SK-N-SH treated with all-trans-retinoic acid at 6 μM for 48 hours (cell line): ENCODE measurements around the gene CIC.

ENCODE experiments used
- ATAC-seq: fragments of 200-7000 bp; cut with Tn5 transposase; 3 replicates; pipeline ENCODE4 v1.9.1; 2020; ENCODE audit warnings: mild to moderate bottlenecking, moderate library complexity
- ARNTL ChIP-seq: fragments of 450-650 bp; formaldehyde crosslinking; IDR thresholded peaks from 2 replicates; pipeline ENCODE4 v1.5.0; 2020; ENCODE audit warnings: low read depth, mild to moderate bottlenecking, moderate library complexity, borderline replicate concordance
- ESRRG ChIP-seq: fragments of 250-450 bp; sonication (Bioruptor Pico); IDR thresholded peaks from 2 replicates; pipeline ENCODE4 v1.6.1; 2021; ENCODE audit warnings: mild to moderate bottlenecking
- GLIS3 ChIP-seq: fragments of 250-450 bp; sonication (Bioruptor Pico); IDR thresholded peaks from 2 replicates; pipeline ENCODE4 v1.5.0; 2020; ENCODE audit warnings: mild to moderate bottlenecking, moderate library complexity
- ISL1 ChIP-seq: fragments of 250-450 bp; sonication (Bioruptor Pico); IDR thresholded peaks from 2 replicates; pipeline ENCODE4 v2.1.2; 2022; ENCODE audit warnings: mild to moderate bottlenecking, moderate library complexity
- OSR1 ChIP-seq: fragments of 250-450 bp; sonication (Bioruptor Pico); IDR thresholded peaks from 2 replicates; pipeline ENCODE4 v1.8.0; 2022; ENCODE audit warnings: moderate library complexity, mild to moderate bottlenecking, inconsistent platforms
- PPARA ChIP-seq: fragments of 250-450 bp; sonication (Bioruptor Pico); IDR thresholded peaks from 2 replicates; pipeline ENCODE4 v1.5.0; 2020; ENCODE audit warnings: mild to moderate bottlenecking, borderline replicate concordance
- RARB ChIP-seq: fragments of 250-450 bp; sonication (Bioruptor Pico); IDR thresholded peaks from 2 replicates; pipeline ENCODE4 v1.8.0; 2021; ENCODE audit warnings: mild to moderate bottlenecking, moderate library complexity
- SNAI2 ChIP-seq: fragments of 250-450 bp; sonication (Bioruptor Pico); IDR thresholded peaks from 2 replicates; pipeline ENCODE4 v1.5.0; 2020; ENCODE audit warnings: mild to moderate bottlenecking, moderate library complexity
- TCF4 ChIP-seq: fragments of 250-450 bp; sonication (Bioruptor Pico); IDR thresholded peaks from 2 replicates; pipeline ENCODE4 v1.8.0; 2021; ENCODE audit warnings: mild to moderate bottlenecking, moderate library complexity, borderline replicate concordance
- ZFP3 ChIP-seq: fragments of 250-450 bp; sonication (Bioruptor Pico); IDR thresholded peaks from 2 replicates; pipeline ENCODE4 v1.5.0; 2020; ENCODE audit warnings: mild to moderate bottlenecking, moderate library complexity
- ZFP30 ChIP-seq: fragments of 450-650 bp; formaldehyde crosslinking; IDR thresholded peaks from 2 replicates; pipeline ENCODE4 v1.5.0; 2022; ENCODE audit warnings: mild to moderate bottlenecking, moderate library complexity
- ZNF565 ChIP-seq: fragments of 450-650 bp; formaldehyde crosslinking; conservative IDR thresholded peaks from 2 replicates; pipeline ENCODE4 v1.5.0; 2020; ENCODE audit warnings: low read depth, mild to moderate bottlenecking, moderate library complexity
- ZNF70 ChIP-seq: fragments of 450-650 bp; formaldehyde crosslinking; IDR thresholded peaks from 2 replicates; pipeline ENCODE4 v1.5.0; 2020; ENCODE audit warnings: mild to moderate bottlenecking, moderate library complexity
- ZNF8 ChIP-seq: fragments of 450-650 bp; formaldehyde crosslinking; IDR thresholded peaks from 2 replicates; pipeline ENCODE4 v1.5.0; 2020; ENCODE audit warnings: mild to moderate bottlenecking, moderate library complexity
- TF ChIP-seq, protein P1 (sequence below): fragments of 250-450 bp; sonication (Bioruptor Pico); IDR thresholded peaks from 2 replicates; pipeline ENCODE4 v1.8.0; 2021; ENCODE audit warnings: low read depth, mild to moderate bottlenecking, moderate library complexity, borderline replicate concordance
- TF ChIP-seq, protein P2 (sequence below): fragments of 250-450 bp; sonication (Bioruptor Pico); IDR thresholded peaks from 2 replicates; pipeline ENCODE4 v1.5.1; 2021; ENCODE audit warnings: mild to moderate bottlenecking, moderate library complexity
- TF ChIP-seq, protein P3 (sequence below): fragments of 250-450 bp; sonication (Bioruptor Pico); IDR thresholded peaks from 2 replicates; pipeline ENCODE4 v1.8.0; 2020; ENCODE audit warnings: mild to moderate bottlenecking, moderate library complexity, borderline replicate concordance
- TF ChIP-seq, protein P4 (sequence below): fragments of 250-450 bp; sonication (Bioruptor Pico); IDR thresholded peaks from 2 replicates; pipeline ENCODE4 v1.5.1; 2020; ENCODE audit warnings: low read depth, mild to moderate bottlenecking, moderate library complexity
- TF ChIP-seq, protein P5 (sequence below): fragments of 250-450 bp; sonication (Bioruptor Pico); IDR thresholded peaks from 2 replicates; pipeline ENCODE4 v1.5.0; 2020; ENCODE audit warnings: mild to moderate bottlenecking, moderate library complexity

The CIC gene

DNA sequence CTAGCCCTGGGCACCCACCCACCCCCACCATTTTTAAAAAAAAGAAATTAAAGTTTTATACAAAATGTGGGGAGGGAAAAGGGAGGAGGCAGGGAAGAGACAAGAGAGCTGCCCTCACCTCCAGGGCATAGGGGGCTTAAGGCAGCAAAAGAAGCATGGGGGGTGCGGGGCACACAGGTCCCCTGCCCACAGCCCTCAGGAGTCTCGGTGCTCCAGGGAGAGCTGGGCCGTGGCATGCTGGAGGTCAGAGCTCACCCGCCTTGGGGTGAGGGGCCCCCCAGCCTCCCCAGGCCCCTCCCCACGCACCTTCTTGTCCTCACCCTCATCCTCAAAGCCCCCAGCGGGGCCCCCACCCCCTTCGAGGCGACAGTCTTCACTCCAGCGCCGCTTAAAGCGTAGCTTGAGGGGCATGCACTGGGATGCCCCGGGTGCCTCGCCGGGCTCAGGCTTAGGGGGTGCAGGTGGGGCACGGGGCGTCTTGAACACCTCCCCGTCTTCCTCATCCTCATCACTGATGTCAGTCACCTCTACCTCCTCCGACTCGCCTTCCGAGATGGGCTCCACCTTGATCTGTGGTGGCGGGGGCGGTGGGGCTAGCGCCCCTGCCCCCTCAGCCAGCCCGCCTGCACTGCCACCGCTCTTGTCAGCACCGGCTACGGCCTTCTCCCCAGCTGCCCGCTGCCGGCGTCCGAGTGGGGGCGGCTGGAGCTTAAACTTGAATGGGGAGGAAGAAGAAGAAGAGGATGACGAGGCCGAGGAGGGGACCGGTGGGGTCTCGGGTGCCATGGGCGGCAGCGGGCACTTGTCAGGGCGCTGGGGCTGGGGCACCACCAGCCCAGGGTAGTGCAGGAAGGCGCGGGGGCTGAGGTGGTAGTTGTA is 20.5 kb upstream of the CIC start:
- no peak for ATAC-seq

DNA sequence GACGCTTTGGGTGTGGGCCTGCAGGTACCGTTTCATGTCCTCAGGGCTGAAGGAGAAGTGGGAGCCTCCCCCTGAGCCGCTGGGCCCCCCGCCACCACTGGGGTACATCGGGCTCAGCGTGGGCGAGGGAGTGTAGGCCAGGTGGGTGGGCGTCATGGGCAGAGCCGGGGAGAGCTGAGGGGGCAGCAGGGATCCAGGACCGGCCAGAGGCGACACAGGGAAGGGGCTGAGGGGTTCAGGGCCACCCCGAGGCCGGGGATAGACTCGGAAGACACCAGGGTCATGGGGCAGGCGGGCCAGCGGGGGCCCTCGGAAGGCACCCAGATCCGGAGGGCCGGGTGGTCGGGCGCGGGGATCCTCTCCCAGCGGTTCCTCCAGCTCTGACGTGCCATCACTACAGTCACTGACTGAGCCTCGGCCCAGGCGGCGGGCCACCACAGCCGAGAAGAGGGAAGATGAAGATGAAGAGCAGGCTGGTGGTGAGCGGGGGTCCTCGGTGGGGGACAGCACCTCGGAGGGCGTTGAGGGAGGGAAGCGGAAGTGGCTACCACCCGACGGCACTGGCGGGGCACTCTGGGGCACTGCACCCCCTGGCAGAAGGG is 19.8 kb upstream of the CIC start:
- ATAC-seq: no peak
- TF ChIP-seq, protein P1, sequence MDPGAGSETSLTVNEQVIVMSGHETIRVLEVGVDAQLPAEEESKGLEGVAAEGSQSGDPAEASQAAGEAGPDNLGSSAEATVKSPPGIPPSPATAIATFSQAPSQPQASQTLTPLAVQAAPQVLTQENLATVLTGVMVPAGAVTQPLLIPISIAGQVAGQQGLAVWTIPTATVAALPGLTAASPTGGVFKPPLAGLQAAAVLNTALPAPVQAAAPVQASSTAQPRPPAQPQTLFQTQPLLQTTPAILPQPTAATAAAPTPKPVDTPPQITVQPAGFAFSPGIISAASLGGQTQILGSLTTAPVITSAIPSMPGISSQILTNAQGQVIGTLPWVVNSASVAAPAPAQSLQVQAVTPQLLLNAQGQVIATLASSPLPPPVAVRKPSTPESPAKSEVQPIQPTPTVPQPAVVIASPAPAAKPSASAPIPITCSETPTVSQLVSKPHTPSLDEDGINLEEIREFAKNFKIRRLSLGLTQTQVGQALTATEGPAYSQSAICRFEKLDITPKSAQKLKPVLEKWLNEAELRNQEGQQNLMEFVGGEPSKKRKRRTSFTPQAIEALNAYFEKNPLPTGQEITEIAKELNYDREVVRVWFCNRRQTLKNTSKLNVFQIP (CRISPR knock-in tag): no peak
- no peak for TF ChIP-seq RARB (CRISPR knock-in tag)
- no peak for TF ChIP-seq ARNTL
- TF ChIP-seq, protein P2, sequence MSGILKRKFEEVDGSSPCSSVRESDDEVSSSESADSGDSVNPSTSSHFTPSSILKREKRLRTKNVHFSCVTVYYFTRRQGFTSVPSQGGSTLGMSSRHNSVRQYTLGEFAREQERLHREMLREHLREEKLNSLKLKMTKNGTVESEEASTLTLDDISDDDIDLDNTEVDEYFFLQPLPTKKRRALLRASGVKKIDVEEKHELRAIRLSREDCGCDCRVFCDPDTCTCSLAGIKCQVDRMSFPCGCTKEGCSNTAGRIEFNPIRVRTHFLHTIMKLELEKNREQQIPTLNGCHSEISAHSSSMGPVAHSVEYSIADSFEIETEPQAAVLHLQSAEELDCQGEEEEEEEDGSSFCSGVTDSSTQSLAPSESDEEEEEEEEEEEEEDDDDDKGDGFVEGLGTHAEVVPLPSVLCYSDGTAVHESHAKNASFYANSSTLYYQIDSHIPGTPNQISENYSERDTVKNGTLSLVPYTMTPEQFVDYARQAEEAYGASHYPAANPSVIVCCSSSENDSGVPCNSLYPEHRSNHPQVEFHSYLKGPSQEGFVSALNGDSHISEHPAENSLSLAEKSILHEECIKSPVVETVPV: no peak
- TF ChIP-seq GLIS3 (CRISPR knock-in tag): no peak
- TF ChIP-seq ESRRG: no peak
- TF ChIP-seq, protein P3, sequence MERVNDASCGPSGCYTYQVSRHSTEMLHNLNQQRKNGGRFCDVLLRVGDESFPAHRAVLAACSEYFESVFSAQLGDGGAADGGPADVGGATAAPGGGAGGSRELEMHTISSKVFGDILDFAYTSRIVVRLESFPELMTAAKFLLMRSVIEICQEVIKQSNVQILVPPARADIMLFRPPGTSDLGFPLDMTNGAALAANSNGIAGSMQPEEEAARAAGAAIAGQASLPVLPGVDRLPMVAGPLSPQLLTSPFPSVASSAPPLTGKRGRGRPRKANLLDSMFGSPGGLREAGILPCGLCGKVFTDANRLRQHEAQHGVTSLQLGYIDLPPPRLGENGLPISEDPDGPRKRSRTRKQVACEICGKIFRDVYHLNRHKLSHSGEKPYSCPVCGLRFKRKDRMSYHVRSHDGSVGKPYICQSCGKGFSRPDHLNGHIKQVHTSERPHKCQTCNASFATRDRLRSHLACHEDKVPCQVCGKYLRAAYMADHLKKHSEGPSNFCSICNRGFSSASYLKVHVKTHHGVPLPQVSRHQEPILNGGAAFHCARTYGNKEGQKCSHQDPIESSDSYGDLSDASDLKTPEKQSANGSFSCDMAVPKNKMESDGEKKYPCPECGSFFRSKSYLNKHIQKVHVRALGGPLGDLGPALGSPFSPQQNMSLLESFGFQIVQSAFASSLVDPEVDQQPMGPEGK: no peak
- TF ChIP-seq, protein P4, sequence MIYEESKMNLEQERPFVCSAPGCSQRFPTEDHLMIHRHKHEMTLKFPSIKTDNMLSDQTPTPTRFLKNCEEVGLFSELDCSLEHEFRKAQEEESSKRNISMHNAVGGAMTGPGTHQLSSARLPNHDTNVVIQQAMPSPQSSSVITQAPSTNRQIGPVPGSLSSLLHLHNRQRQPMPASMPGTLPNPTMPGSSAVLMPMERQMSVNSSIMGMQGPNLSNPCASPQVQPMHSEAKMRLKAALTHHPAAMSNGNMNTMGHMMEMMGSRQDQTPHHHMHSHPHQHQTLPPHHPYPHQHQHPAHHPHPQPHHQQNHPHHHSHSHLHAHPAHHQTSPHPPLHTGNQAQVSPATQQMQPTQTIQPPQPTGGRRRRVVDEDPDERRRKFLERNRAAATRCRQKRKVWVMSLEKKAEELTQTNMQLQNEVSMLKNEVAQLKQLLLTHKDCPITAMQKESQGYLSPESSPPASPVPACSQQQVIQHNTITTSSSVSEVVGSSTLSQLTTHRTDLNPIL (CRISPR knock-in tag): no peak
- no peak for TF ChIP-seq OSR1 (CRISPR knock-in tag)
- no peak for TF ChIP-seq ZNF8
- no peak for TF ChIP-seq ISL1 (CRISPR knock-in tag)

More for the DNA sequence above, 20.5 kb upstream of the CIC start:
- TF ChIP-seq, protein P2: no peak
- no peak for TF ChIP-seq ARNTL
- no peak for TF ChIP-seq ZNF8
- TF ChIP-seq RARB (CRISPR knock-in tag): no peak
- TF ChIP-seq SNAI2 (CRISPR knock-in tag): no peak
- no peak for TF ChIP-seq GLIS3 (CRISPR knock-in tag)
- TF ChIP-seq, protein P1 (CRISPR knock-in tag): no peak
- no peak for TF ChIP-seq ESRRG
- no peak for TF ChIP-seq ZFP3
- no peak for TF ChIP-seq ISL1 (CRISPR knock-in tag)
- TF ChIP-seq PPARA (CRISPR knock-in tag): no peak
- TF ChIP-seq, protein P3: no peak
- TF ChIP-seq OSR1 (CRISPR knock-in tag): no peak
- TF ChIP-seq ZFP30 (CRISPR knock-in tag): no peak
- TF ChIP-seq ZNF70 (CRISPR knock-in tag): no peak
- TF ChIP-seq, protein P5, sequence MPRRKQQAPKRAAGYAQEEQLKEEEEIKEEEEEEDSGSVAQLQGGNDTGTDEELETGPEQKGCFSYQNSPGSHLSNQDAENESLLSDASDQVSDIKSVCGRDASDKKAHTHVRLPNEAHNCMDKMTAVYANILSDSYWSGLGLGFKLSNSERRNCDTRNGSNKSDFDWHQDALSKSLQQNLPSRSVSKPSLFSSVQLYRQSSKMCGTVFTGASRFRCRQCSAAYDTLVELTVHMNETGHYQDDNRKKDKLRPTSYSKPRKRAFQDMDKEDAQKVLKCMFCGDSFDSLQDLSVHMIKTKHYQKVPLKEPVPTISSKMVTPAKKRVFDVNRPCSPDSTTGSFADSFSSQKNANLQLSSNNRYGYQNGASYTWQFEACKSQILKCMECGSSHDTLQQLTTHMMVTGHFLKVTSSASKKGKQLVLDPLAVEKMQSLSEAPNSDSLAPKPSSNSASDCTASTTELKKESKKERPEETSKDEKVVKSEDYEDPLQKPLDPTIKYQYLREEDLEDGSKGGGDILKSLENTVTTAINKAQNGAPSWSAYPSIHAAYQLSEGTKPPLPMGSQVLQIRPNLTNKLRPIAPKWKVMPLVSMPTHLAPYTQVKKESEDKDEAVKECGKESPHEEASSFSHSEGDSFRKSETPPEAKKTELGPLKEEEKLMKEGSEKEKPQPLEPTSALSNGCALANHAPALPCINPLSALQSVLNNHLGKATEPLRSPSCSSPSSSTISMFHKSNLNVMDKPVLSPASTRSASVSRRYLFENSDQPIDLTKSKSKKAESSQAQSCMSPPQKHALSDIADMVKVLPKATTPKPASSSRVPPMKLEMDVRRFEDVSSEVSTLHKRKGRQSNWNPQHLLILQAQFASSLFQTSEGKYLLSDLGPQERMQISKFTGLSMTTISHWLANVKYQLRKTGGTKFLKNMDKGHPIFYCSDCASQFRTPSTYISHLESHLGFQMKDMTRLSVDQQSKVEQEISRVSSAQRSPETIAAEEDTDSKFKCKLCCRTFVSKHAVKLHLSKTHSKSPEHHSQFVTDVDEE: no peak
- TF ChIP-seq ZNF565 (CRISPR knock-in tag): no peak
- TF ChIP-seq TCF4 (CRISPR knock-in tag): no peak
